ENCODE results near the gene NCOA1.
"Not testable (repeated sequence)": the region's sequence is repeated elsewhere in the genome, so short reads cannot be mapped to it uniquely, and the experiment has no call there.

NCOA1 gene

DNA sequence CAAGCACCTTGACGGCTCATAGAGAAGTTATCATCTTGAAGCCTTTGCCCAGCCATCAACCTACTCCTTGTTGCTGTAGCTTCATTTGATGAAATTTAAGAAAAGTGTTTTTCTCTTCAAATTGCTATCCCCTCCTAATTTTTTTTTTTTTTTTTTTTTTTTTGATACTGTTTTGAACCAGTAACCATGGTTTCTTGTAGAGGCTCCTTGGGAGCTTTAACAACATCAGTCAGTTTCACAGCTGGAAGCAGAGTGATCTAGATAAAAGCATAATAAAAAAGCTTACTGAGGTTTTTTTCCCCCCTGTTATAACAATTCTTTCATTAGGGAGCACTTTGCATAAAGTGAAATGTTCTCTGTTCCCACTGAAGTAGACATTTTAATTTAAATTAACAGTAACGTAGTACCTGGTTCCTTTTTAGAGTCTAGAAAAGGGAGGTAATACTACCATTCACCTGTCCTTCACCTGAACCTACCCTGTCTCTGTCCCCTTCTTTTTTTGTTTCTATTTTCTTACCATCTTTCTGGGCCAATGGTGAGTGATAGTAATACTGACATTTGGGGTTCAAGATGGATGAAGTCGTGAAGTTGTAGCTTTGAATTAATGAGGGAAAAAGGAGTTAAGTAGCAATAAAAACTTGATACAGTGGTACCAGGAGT, 101.5 kb downstream of the NCOA1 start:
- Histone ChIP-seq H3K4me1 (ENCODE audit: control insufficient read depth in 1 of 2, insufficient read depth in 2 of 2, low read length in 2 of 2) (no peaks in the 10 kb centered on the region), H2BK120ac (ENCODE audit: insufficient read depth, low read length, poor library complexity) (no peak overlapping the region), H3K4me3 (ENCODE audit: low read depth, low read length) (no peak overlapping the region), H3K27me3 (ENCODE audit: insufficient read depth, low read length) (no peaks in the 10 kb centered on the region), H3K23ac (ENCODE audit: low read length) (no peak overlapping the region), H3K18ac (ENCODE audit: low read length) (no peak overlapping the region), H3K9ac (ENCODE audit: low read length) (no peak overlapping the region), H4K91ac (ENCODE audit: low read depth, low read length) (no peak overlapping the region), H3K4me2 (ENCODE audit: low read length) (no peak overlapping the region), H3K14ac (ENCODE audit: low read length) (no peak overlapping the region), H2AK5ac (ENCODE audit: low read length) (no peak overlapping the region), H3K79me1 (ENCODE audit: low read length) (no peaks in the 10 kb centered on the region), H3K79me2 (ENCODE audit: control insufficient read depth, insufficient read depth, low read length, poor library complexity) (no peaks in the 10 kb centered on the region), H2AFZ (ENCODE audit: insufficient read depth, low read length, poor library complexity) (no peak overlapping the region), H2BK5ac (ENCODE audit: low read depth, low read length, poor library complexity) (no peak overlapping the region), H4K12ac (ENCODE audit: low read depth, low read length) (no peak overlapping the region), H4K8ac (ENCODE audit: low read depth, low read length) (no peak overlapping the region), H3K36me3 (ENCODE audit: control insufficient read depth in 1 of 2, insufficient read depth in 2 of 2, low read length in 2 of 2) (no peaks in the 10 kb centered on the region), H3K9me3 (ENCODE audit: insufficient read depth, low read depth, low read length) (no peaks in the 10 kb centered on the region), H3K27ac (ENCODE audit: low read depth, low read length) (no peak overlapping the region), H2BK12ac (ENCODE audit: low read length) (no peak overlapping the region), H3K4ac (ENCODE audit: low read depth, low read length) (no peak overlapping the region)
- WGBS (ENCODE audit: extremely low coverage, insufficient coverage, insufficient read length): no CpG with 5 or more reads among the region's 3 CpGs
- DNase-seq: no peak

- no CpG with 5 or more reads among the region's 2 CpGs for WGBS (ENCODE audit: extremely low coverage, insufficient coverage, insufficient read length)
- Histone ChIP-seq H3K9ac (ENCODE audit: low read length) (no peak overlapping the region), H3K4me2 (ENCODE audit: low read length) (no peak overlapping the region), H4K8ac (ENCODE audit: low read depth, low read length) (no peak overlapping the region), H2BK5ac (ENCODE audit: low read depth, low read length, poor library complexity) (no peak overlapping the region), H3K9me3 (ENCODE audit: insufficient read depth, low read depth, low read length) (no peaks in the 10 kb centered on the region), H3K18ac (ENCODE audit: low read length) (no peak overlapping the region), H3K14ac (ENCODE audit: low read length) (no peak overlapping the region), H3K27me3 (ENCODE audit: insufficient read depth, low read length) (no peaks in the 10 kb centered on the region), H4K12ac (ENCODE audit: low read depth, low read length) (no peak overlapping the region), H3K27ac (ENCODE audit: low read depth, low read length) (no peak overlapping the region), H4K91ac (ENCODE audit: low read depth, low read length) (no peak overlapping the region), H3K4ac (ENCODE audit: low read depth, low read length) (no peak overlapping the region), H3K79me1 (ENCODE audit: low read length) (no peaks in the 10 kb centered on the region), H2BK12ac (ENCODE audit: low read length) (no peak overlapping the region), H3K79me2 (ENCODE audit: control insufficient read depth, insufficient read depth, low read length, poor library complexity) (no peaks in the 10 kb centered on the region), H2BK120ac (ENCODE audit: insufficient read depth, low read length, poor library complexity) (no peak overlapping the region), H3K23ac (ENCODE audit: low read length) (no peak overlapping the region), H3K4me3 (ENCODE audit: low read depth, low read length) (no peak overlapping the region), H2AK5ac (ENCODE audit: low read length) (no peak overlapping the region), H2AFZ (ENCODE audit: insufficient read depth, low read length, poor library complexity) (no peak overlapping the region), H3K36me3 (ENCODE audit: control insufficient read depth in 1 of 2, insufficient read depth in 2 of 2, low read length in 2 of 2) (no peaks in the 10 kb centered on the region), H3K4me1 (ENCODE audit: control insufficient read depth in 1 of 2, insufficient read depth in 2 of 2, low read length in 2 of 2) (no peaks in the 10 kb centered on the region)
- DNase-seq: no peak
These were observed 103.2 kb downstream of the NCOA1 start for GRCh38 chr2:24594283-24594682.

DNA sequence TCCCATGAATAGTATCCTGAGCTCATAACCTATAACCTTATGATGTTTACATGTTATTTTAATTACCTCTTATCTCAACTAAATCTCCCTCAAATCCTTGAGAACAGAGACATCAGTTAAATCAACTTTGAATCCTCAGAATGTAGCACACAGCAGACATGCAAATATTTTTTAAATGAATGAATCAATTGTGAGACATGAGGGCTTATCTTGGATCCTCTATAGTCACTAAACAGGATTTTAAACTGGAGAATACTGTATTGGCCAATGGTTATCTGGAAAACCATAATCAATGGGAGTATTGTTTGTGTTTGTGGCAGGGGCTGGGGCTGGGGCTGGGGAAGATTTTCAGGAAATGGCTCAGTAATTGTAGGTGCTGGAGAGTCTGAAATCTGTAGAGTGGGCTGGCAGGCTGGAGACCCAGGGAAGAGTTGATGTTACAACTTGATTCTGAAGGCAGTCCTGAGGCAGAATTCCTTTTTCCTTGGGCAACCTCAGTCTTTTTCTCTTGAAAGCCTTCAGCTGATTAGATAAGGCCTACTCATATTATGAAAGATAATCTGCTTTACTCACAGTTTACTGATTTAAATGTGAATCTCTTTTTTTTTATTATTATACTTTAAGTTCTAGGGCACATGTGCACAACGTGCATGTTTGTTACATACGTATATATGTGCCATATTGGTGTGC, 106.3 kb downstream of the NCOA1 start:
- H4K8ac ChIP-seq (ENCODE audit: low read depth, low read length): no peak overlapping the region
- WGBS (ENCODE audit: extremely low coverage, insufficient coverage, insufficient read length): no CpG with 5 or more reads among the region's 2 CpGs

DNA sequence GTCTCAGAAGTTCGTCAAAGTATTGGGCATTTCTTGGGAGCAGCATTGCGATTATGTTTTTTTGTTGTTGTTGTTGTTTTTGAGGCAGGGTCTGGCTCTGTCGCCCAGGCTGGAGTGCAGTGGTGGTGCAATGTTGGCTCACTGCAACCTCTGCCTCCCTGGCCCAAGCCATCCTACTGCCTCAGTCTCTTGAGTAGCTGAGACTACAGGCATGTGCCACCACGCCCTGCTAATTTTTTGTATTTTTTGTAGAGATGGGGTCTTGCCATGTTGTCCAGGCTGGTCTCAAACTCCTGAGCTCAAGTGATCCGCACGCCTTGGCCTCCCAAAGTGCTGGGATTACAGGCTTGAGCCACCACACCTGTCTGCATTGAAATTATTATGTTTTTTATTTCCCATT, 109.1 kb downstream of the NCOA1 start:
- not testable (repeated sequence) for H3K9ac ChIP-seq (ENCODE audit: low read length); H3K79me1 ChIP-seq (ENCODE audit: low read length); H2AK5ac ChIP-seq (ENCODE audit: low read length); DNase-seq; H3K4me2 ChIP-seq (ENCODE audit: low read length); H2BK5ac ChIP-seq (ENCODE audit: low read depth, low read length, poor library complexity); H3K4me1 ChIP-seq (ENCODE audit: control insufficient read depth in 1 of 2, insufficient read depth in 2 of 2, low read length in 2 of 2); H4K8ac ChIP-seq (ENCODE audit: low read depth, low read length); H4K12ac ChIP-seq (ENCODE audit: low read depth, low read length); H3K18ac ChIP-seq (ENCODE audit: low read length); H3K23ac ChIP-seq (ENCODE audit: low read length); H2BK12ac ChIP-seq (ENCODE audit: low read length); H3K4ac ChIP-seq (ENCODE audit: low read depth, low read length); H3K4me3 ChIP-seq (ENCODE audit: low read depth, low read length); H3K36me3 ChIP-seq (ENCODE audit: control insufficient read depth in 1 of 2, insufficient read depth in 2 of 2, low read length in 2 of 2); H3K27me3 ChIP-seq (ENCODE audit: insufficient read depth, low read length); H4K91ac ChIP-seq (ENCODE audit: low read depth, low read length); H3K9me3 ChIP-seq (ENCODE audit: insufficient read depth, low read depth, low read length); H3K27ac ChIP-seq (ENCODE audit: low read depth, low read length); H3K14ac ChIP-seq (ENCODE audit: low read length); H2AFZ ChIP-seq (ENCODE audit: insufficient read depth, low read length, poor library complexity); H2BK120ac ChIP-seq (ENCODE audit: insufficient read depth, low read length, poor library complexity); H3K79me2 ChIP-seq (ENCODE audit: control insufficient read depth, insufficient read depth, low read length, poor library complexity)
- no CpG with 5 or more reads among the region's 6 CpGs for WGBS (ENCODE audit: extremely low coverage, insufficient coverage, insufficient read length)

More for the DNA sequence above, 106.3 kb downstream of the NCOA1 start:
- Histone ChIP-seq H4K91ac (ENCODE audit: low read depth, low read length) (no peak overlapping the region), H2AK5ac (ENCODE audit: low read length) (no peak overlapping the region), H3K4me1 (ENCODE audit: control insufficient read depth in 1 of 2, insufficient read depth in 2 of 2, low read length in 2 of 2) (peaks cover 0 to 1% of the 10 kb centered on the region in 2 experiments), H3K4me3 (ENCODE audit: low read depth, low read length) (no peak overlapping the region), H3K4me2 (ENCODE audit: low read length) (no peak overlapping the region), H3K18ac (ENCODE audit: low read length) (no peak overlapping the region), H3K27ac (ENCODE audit: low read depth, low read length) (no peak overlapping the region), H3K23ac (ENCODE audit: low read length) (no peak overlapping the region), H3K27me3 (ENCODE audit: insufficient read depth, low read length) (no peaks in the 10 kb centered on the region), H3K9me3 (ENCODE audit: insufficient read depth, low read depth, low read length) (no peaks in the 10 kb centered on the region), H3K79me2 (ENCODE audit: control insufficient read depth, insufficient read depth, low read length, poor library complexity) (no peaks in the 10 kb centered on the region), H2BK5ac (ENCODE audit: low read depth, low read length, poor library complexity) (no peak overlapping the region), H3K4ac (ENCODE audit: low read depth, low read length) (no peak overlapping the region), H3K36me3 (ENCODE audit: control insufficient read depth in 1 of 2, insufficient read depth in 2 of 2, low read length in 2 of 2) (no peaks in the 10 kb centered on the region), H3K79me1 (ENCODE audit: low read length) (no peaks in the 10 kb centered on the region), H2BK12ac (ENCODE audit: low read length) (no peak overlapping the region), H2AFZ (ENCODE audit: insufficient read depth, low read length, poor library complexity) (no peak overlapping the region), H2BK120ac (ENCODE audit: insufficient read depth, low read length, poor library complexity) (no peak overlapping the region), H4K12ac (ENCODE audit: low read depth, low read length) (no peak overlapping the region), H3K9ac (ENCODE audit: low read length) (no peak overlapping the region), H3K14ac (ENCODE audit: low read length) (no peak overlapping the region)
- peak; percentile 59 to 87 for DNase-seq
